Medulla oblongata (tissue), 1 donor: ENCODE data around the gene STARD13.
"Not testable (repeated sequence)": the region's sequence is repeated elsewhere in the genome, so short reads cannot be mapped to it uniquely, and the experiment has no call there.

ENCODE experiments used
- DNase-seq: peaks from one replicate; pipeline ENCODE4 v3.0.0-alpha.2; 2015; ENCODE audit errors: extremely low spot score

STARD13 gene

DNA sequence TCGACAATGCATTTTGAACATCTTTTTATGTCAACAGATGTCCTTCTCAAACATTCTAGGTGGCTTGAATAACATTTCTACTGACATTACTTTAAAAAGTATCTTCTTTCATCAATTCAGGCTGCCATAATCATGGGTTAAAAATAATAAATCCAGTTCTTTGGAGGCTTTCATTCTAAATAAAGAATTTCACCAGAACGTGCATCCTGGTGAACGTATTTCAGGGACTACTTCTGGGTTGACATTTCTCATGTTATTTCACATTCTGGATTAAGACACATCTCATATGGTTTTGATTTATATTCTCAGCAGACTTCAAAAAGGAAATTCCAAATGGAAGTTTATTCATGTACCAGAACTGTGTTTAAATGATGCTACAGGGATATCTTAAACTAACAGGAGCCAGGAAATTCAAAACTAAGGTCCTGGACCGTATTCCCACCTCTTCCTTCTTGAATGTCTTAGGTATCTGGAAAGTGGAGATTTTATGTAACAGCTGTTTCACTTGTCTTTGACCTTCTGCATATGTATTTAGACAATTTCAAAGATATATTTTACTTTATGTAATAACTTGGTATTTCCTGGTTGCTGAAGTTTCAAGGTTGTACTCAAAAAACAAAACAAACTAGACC is 107.2 kb downstream of the STARD13 start:
- no peak for DNase-seq

DNA sequence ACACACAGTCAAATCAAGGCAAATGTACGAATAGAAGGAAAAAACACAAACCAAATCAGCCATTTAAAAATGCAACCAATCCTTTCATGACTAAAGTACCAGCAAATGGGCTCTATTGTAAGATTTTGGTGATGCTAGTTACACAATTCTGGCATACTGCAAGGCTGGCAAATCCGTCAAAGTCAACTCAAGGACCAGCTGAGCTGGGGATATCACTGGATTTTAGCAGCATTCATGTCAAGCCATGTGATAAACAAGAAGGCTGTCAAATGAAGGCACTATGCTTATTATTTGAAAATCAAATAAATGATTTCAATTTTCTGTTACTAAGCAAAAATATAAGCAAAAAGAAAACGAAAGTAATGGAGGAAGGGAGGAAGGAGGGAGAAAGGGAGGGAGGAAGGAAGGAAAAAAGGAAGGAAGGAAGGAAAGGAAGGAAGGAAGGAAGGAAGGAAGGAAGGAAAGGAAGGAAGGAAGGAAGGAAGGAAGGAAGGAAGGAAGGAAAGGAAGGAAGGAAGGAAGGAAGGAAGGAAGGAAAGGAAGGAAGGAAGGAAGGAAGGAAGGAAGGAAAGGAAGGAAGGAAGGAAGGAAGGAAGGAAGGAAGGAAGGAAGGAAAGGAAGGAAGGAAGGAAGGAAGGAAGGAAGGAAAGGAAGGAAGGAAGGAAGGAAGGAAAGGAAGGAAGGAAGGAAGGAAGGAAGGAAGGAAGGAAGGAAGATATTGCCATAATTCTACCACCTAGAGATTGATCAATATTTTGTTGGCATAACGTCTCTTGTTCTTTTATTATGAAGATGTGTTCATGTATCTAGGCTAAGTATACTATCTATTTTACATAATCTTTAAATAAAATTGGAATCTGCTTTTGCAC is 108.0 kb downstream of the STARD13 start:
- DNase-seq = peak; percentile 34

- no peak for DNase-seq
Observed at GRCh38 chr13:33176526-33176925, 109.0 kb downstream of the STARD13 start.

- DNase-seq = no peak
Observed at GRCh38 chr13:33175991-33176390, 109.6 kb downstream of the STARD13 start.

DNA sequence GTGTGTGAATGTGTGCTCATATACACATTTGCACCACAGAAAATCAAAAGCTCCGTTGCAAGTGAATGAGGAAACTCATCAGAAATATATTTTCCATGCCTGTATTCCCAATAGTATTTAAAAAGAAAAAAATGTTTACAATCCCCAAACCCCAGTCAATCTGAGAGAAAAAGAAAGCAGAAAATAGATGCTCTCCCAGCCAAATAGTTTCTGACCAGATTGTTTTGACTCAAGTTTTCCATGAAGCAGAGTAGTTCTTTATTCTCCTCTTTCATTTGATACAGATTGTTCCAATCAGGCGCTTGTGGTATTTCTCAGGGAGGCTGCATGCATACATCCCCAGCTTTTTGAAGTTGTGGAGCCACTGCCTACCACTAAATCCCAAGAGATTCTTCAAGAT is 110.6 kb downstream of the STARD13 start:
- DNase-seq = no peak

DNA sequence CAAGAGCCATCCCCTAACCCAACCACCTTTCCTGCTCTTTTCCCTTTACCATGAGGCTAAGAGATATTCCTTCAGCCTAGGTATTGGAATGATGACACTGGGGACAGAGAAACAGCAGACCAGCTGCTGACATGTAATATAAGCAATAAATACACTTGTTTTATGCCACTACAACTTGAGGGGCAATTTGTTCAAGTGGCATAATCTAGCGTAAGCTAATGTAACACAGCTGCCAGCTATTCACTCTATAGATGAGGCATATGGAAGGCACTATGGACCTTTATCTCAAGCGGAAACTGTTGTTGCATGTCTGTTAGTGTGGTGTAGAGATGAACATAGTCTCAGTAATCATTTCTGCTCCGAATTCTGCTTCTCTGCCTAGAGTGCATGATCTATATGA is 111.1 kb downstream of the STARD13 start:
- no peak for DNase-seq

GRCh38 chr13:33172911-33173310 is 112.6 kb downstream of the STARD13 start:
- no peak for DNase-seq

- no peak for DNase-seq
Observed at GRCh38 chr13:33172400-33172799, 113.2 kb downstream of the STARD13 start.

GRCh38 chr13:33169273-33169980 is 116.1 kb downstream of the STARD13 start:
- DNase-seq = no peak

DNA sequence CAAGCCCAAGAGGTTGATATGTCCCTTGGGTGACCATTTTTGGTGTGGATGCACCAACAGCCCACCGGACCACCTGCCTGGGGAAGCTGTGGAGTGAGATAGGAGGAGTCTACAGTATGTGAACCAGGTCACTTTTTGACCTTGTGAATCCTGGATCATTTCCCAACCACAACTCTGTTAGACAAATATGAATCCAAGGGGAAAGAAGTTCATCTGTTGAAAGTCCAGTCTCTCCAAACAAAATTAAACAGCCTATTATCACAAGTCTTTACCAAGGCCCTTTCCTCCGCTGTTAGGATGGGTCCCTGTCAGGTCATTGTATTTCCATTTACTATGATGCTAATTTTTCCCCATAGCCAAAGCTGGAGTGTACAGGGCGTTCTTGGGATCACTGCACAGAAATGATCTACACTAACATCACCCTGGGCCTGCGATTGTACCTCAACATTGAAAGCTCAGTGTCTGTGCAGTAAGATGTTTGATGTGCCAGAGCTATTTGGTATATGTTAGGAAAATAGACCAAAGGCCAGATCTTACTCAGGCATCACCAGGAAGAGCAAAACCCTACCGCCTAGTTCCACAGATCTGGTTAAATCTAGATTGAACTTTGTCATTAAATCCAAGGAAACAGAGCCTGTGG is 117.1 kb downstream of the STARD13 start:
- DNase-seq = no peak

GRCh38 chr13:33167491-33167890 is 118.1 kb downstream of the STARD13 start:
- no peak for DNase-seq

- no peak for DNase-seq
Observed at GRCh38 chr13:33165787-33166186, 119.8 kb downstream of the STARD13 start.

- no peak for DNase-seq
Observed at GRCh38 chr13:33164331-33164730, 121.2 kb downstream of the STARD13 start.

GRCh38 chr13:33162725-33163124 is 122.8 kb downstream of the STARD13 start:
- not testable (repeated sequence) for DNase-seq

GRCh38 chr13:33158816-33159215 is 126.7 kb downstream of the STARD13 start:
- DNase-seq = no peak

DNA sequence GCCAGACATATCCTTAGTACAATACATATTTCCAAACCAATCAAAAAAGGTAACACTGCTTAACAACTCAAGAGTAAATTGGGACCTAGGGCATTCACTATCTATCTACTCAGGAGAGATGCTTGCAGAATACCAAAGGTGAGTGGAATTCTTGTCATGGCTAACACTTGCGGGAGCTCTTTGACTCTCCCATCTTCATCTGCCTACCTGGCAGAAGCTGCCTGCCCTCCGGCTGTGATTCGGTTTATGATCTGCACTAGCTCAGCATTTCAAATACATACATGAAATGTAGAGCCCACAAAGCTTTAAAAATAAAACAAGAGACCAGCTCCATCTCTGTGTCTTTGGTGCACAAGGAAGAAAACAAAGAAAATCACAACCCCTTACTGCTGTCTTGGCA is 127.3 kb downstream of the STARD13 start:
- no peak for DNase-seq

- DNase-seq = no peak
Observed at GRCh38 chr13:33154911-33155310, 130.6 kb downstream of the STARD13 start.

GRCh38 chr13:33153421-33154404 is 131.8 kb downstream of the STARD13 start:
- peak; percentile 41 for DNase-seq

DNA sequence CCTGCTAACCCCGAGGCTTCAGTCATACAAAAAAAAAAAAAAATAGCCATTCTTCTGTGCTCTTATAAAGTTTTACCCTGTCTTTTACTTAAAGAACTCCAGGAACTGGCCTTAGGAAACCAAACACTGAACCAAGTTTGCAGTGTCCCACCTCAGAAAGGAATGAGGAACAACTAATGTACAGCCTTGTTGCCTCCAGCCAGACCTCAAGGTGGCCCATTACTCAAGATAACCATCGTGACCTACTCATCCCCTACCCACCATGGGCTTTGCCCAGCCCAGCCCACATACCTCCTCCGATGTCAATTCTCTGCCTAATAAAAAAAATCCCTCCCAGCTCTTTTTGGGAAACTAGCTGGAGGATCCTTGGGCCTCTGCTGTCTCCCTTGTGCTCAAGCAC is 133.2 kb downstream of the STARD13 start:
- DNase-seq = no peak

- no peak for DNase-seq
Observed at GRCh38 chr13:33150662-33151061, 134.9 kb downstream of the STARD13 start.

DNA sequence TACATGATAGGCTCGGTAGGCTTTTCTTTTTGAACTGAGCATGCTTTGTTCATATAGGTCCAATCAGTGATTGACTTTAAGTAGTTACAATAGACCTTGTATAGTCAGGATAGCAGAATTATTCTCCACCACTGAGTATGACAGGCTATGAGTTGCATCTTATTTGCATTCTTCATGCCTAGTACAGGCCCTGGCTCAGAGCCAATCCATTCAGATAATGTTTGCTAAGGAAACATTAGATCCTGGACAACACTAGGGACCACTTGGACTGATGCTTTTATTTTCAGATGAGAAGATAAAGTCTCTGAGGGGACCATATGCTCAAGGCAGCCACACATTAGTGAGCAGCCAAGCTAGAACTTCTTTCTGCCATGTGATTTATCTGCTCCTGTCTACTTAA is 135.4 kb downstream of the STARD13 start:
- no peak for DNase-seq
